Caco-2 (cell line): ENCODE data around the gene YBX1. TPM values are rescaled to one million over a fixed set of nuclear protein-coding genes. Genes with fewer than 3 reads are reported as not detected.

Experiments
- BruUV-seq: library from RNA; stranded (reverse); fragments of 400-500 nt; replicated peaks from 2 replicates; lab custom pipeline; 2021; lab: Mats Ljungman, UMichigan
- CTCF ChIA-PET: fragments of 300-600 bp; sonication (Branson Sonifier 250); formaldehyde crosslinking; loops from one replicate; lab custom pipeline; 2022; ENCODE audit warnings: antibody characterized with exemption; lab: Charles Lee
- POLR2A ChIA-PET: fragments of 300-600 bp; sonication (Branson Sonifier 250); formaldehyde crosslinking; loops from one replicate; lab custom pipeline; 2022; ENCODE audit warnings: antibody characterized with exemption; lab: Charles Lee
- DNase-seq, 2 experiments: peaks; one replicate each; pipeline versions ENCODE4 v3.0.0 to v3.0.0-alpha.2; 2020 to 2022
- H3K27me3 ChIP-seq: replicated peaks from 2 replicates; pipeline ENCODE4 v1.6.0; 2011; ENCODE audit warnings: low read length; ENCODE audit not compliant: control insufficient read depth, insufficient read depth
- H3K36me3 ChIP-seq: 2 replicates; pipeline ENCODE4 v1.5.1; 2011; ENCODE audit warnings: low read length; ENCODE audit not compliant: control insufficient read depth, insufficient read depth
- H3K4me1 ChIP-seq: fragments of 250-450 bp; sonication (Bioruptor Pico); 2 replicates; pipeline ENCODE4 v1.5.1; 2020; ENCODE audit warnings: mild to moderate bottlenecking
- H3K4me3 ChIP-seq: 2 replicates; pipeline ENCODE4 v1.5.1; 2011; ENCODE audit warnings: low read depth, mild to moderate bottlenecking, control low read depth, low read length
- H3K9me3 ChIP-seq: fragments of 250-450 bp; sonication (Bioruptor Pico); 2 replicates; pipeline ENCODE4 v1.5.1; 2020; ENCODE audit warnings: mild to moderate bottlenecking, moderate library complexity
- H3K27ac Mint-ChIP-seq: one replicate; pipeline ENCODE4 v1.8.0; 2022; ENCODE audit warnings: mixed read lengths; ENCODE audit not compliant: unreplicated experiment
- H3K27me3 Mint-ChIP-seq: one replicate; pipeline ENCODE4 v1.8.0; 2022; ENCODE audit warnings: mixed read lengths; ENCODE audit not compliant: insufficient read depth, unreplicated experiment
- H3K36me3 Mint-ChIP-seq: one replicate; pipeline ENCODE4 v1.8.0; 2022; ENCODE audit warnings: mild to moderate bottlenecking, mixed read lengths; ENCODE audit not compliant: insufficient read depth, unreplicated experiment
- H3K4me1 Mint-ChIP-seq: one replicate; pipeline ENCODE4 v1.8.0; 2022; ENCODE audit warnings: low read depth, mixed read lengths; ENCODE audit not compliant: unreplicated experiment
- H3K4me3 Mint-ChIP-seq: one replicate; pipeline ENCODE4 v1.8.0; 2022; ENCODE audit warnings: mild to moderate bottlenecking, moderate library complexity, mixed read lengths; ENCODE audit not compliant: unreplicated experiment
- H3K9me3 Mint-ChIP-seq: one replicate; pipeline ENCODE4 v1.8.0; 2022; ENCODE audit warnings: mixed read lengths; ENCODE audit not compliant: unreplicated experiment
- intact Hi-C: fragments of 100-400 bp; cut with micrococcal nuclease; formaldehyde crosslinking; loops from one replicate; pipeline ENCODE4 v1.10.0; 2022; ENCODE audit not compliant: unreplicated experiment
- total RNA-seq: library from RNA; stranded (reverse); gene quantifications from 2 replicates; pipeline ENCODE4 v1.2.3, GENCODE V29; 2022
- TF ChIP-seq, protein P1 (sequence below), 2 experiments: fragments of 200-600 bp in 1 of 2; IDR thresholded peaks; 1 replicate in 1 of 2; 2 replicates in 1 of 2; pipeline versions ENCODE4 v1.5.1 to v1.8.0; 2011 to 2022; ENCODE audit warnings: antibody characterized with exemption in 1 of 2, control low read depth in 1 of 2, inconsistent platforms in 1 of 2, low read depth in 1 of 2, low read length in 1 of 2, mild to moderate bottlenecking in 1 of 2, moderate library complexity in 1 of 2; ENCODE audit not compliant: insufficient read depth in 1 of 2, severe bottlenecking in 1 of 2, unreplicated experiment in 1 of 2

The YBX1 gene
- total RNA-seq, 1 experiment from 2014 or later = 567 TPM

- H3K27me3 ChIP-seq = no peaks in the 10 kb centered on the region
- H3K4me3 ChIP-seq = peak overlapping the region; percentile 66
- H3K4me3 Mint-ChIP-seq = peak overlapping the region; percentile 87
- H3K27me3 Mint-ChIP-seq = no peaks in the 10 kb centered on the region
- H3K27ac Mint-ChIP-seq = no peak overlapping the region
- ChIA-PET CTCF (no interaction called here), POLR2A (interaction anchor here (0.7 kb wide), 1 partner anchor 22 kb away, joined by 3 read pairs; no protein-coding TSS in a partner anchor)
- intact Hi-C loops = no loop called here
- no peak for DNase-seq
- H3K4me1 ChIP-seq = peaks cover 36% of the 10 kb centered on the region
- H3K9me3 Mint-ChIP-seq = no peaks in the 10 kb centered on the region
- H3K36me3 Mint-ChIP-seq = peaks cover 55% of the 10 kb centered on the region
- peaks cover 28% of the 10 kb centered on the region for H3K4me1 Mint-ChIP-seq
- TF ChIP-seq, protein P1, sequence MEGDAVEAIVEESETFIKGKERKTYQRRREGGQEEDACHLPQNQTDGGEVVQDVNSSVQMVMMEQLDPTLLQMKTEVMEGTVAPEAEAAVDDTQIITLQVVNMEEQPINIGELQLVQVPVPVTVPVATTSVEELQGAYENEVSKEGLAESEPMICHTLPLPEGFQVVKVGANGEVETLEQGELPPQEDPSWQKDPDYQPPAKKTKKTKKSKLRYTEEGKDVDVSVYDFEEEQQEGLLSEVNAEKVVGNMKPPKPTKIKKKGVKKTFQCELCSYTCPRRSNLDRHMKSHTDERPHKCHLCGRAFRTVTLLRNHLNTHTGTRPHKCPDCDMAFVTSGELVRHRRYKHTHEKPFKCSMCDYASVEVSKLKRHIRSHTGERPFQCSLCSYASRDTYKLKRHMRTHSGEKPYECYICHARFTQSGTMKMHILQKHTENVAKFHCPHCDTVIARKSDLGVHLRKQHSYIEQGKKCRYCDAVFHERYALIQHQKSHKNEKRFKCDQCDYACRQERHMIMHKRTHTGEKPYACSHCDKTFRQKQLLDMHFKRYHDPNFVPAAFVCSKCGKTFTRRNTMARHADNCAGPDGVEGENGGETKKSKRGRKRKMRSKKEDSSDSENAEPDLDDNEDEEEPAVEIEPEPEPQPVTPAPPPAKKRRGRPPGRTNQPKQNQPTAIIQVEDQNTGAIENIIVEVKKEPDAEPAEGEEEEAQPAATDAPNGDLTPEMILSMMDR (IDR thresholded peaks at IDR 0.05; ENCODE audit: insufficient read depth in 1 of 2, low read depth in 1 of 2, low read length in 1 of 2, severe bottlenecking in 1 of 2, unreplicated experiment in 1 of 2) = no peak
- H3K36me3 ChIP-seq = no peaks in the 10 kb centered on the region
- no TSS peak for BruUV-seq
- no peaks in the 10 kb centered on the region for H3K9me3 ChIP-seq
Measured at GRCh38 chr1:42684139-42684538, 1.9 kb downstream of the YBX1 start.

DNA sequence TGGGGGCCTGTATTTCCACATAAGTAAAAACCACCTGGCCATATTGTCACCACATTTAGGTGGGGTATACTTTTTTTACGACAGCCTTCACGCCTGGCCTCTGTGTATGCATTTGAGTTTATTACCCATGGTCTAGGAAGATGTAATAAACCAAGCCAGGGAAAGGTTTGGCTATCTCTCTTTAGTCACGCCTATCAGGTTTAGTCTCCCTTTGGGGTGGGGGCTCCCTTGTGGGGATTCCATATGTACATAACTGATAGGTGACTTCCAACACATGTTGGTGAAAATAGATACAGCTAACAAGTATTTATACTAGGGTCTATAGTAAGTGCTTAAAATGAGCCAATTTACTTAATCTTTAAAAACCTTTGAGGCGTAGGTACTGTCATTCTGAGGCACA is 4.2 kb downstream of the YBX1 start:
- intact Hi-C loops = no loop called here
- TF ChIP-seq, protein P1 (IDR thresholded peaks at IDR 0.05; ENCODE audit: insufficient read depth in 1 of 2, low read depth in 1 of 2, low read length in 1 of 2, severe bottlenecking in 1 of 2, unreplicated experiment in 1 of 2) = no peak
- H3K36me3 Mint-ChIP-seq = peaks cover 55% of the 10 kb centered on the region
- H3K36me3 ChIP-seq = no peaks in the 10 kb centered on the region
- no peaks in the 10 kb centered on the region for H3K9me3 ChIP-seq
- CTCF ChIA-PET = no interaction called here
- H3K4me1 ChIP-seq = peaks cover 44% of the 10 kb centered on the region
- no peak overlapping the region for H3K4me3 Mint-ChIP-seq
- H3K27me3 Mint-ChIP-seq = no peaks in the 10 kb centered on the region
- no peaks in the 10 kb centered on the region for H3K9me3 Mint-ChIP-seq
- H3K27me3 ChIP-seq = no peaks in the 10 kb centered on the region
- no peak overlapping the region for H3K4me3 ChIP-seq
- BruUV-seq = no TSS peak
- POLR2A ChIA-PET = no interaction called here
- H3K4me1 Mint-ChIP-seq = peaks cover 19% of the 10 kb centered on the region
- DNase-seq = no peak
- H3K27ac Mint-ChIP-seq = no peak overlapping the region

DNA sequence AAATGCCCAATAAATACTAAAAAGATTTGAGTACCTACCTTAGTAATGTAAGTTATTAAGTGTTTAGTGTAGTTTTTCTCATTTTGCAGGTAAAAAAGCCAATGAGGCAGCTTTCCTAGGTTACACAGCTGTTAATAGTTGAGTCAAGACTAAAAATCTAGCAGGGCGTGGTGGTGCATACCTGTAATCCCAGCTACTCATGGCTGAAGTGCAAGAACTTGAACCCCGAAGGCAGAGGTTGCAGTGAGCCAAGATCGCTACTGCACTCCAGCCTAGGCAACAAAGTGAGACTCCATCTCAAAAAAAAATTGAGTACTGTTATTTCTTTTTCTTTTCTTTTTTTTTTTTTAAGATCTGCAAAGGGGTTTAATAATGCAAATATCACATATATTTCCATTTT is 7.7 kb downstream of the YBX1 start:
- DNase-seq = no peak
- H3K27me3 ChIP-seq = no peaks in the 10 kb centered on the region
- intact Hi-C loops = no loop called here
- Mint-ChIP-seq H3K27ac (no peak overlapping the region), H3K36me3 (peaks cover 50% of the 10 kb centered on the region), H3K4me3 (no peak overlapping the region), H3K4me1 (peaks cover 20% of the 10 kb centered on the region), H3K9me3 (no peaks in the 10 kb centered on the region), H3K27me3 (no peaks in the 10 kb centered on the region)
- no peaks in the 10 kb centered on the region for H3K9me3 ChIP-seq
- POLR2A ChIA-PET = interaction anchor here (1.0 kb wide), 1 partner anchor 8 kb away, joined by 4 read pairs; the partner anchor contains the start of gene YBX1
- TF ChIP-seq, protein P1 (IDR thresholded peaks at IDR 0.05; ENCODE audit: insufficient read depth in 1 of 2, low read depth in 1 of 2, low read length in 1 of 2, severe bottlenecking in 1 of 2, unreplicated experiment in 1 of 2) = no peak
- CTCF ChIA-PET = interaction anchor here (1.5 kb wide), 1 partner anchor 112 kb away, joined by 7 read pairs; no protein-coding TSS in a partner anchor
- peaks cover 56% of the 10 kb centered on the region for H3K4me1 ChIP-seq
- no peaks in the 10 kb centered on the region for H3K36me3 ChIP-seq
- H3K4me3 ChIP-seq = no peak overlapping the region
- no TSS peak for BruUV-seq
